Measurements from ENCODE around the gene HOXB1.

DNA sequence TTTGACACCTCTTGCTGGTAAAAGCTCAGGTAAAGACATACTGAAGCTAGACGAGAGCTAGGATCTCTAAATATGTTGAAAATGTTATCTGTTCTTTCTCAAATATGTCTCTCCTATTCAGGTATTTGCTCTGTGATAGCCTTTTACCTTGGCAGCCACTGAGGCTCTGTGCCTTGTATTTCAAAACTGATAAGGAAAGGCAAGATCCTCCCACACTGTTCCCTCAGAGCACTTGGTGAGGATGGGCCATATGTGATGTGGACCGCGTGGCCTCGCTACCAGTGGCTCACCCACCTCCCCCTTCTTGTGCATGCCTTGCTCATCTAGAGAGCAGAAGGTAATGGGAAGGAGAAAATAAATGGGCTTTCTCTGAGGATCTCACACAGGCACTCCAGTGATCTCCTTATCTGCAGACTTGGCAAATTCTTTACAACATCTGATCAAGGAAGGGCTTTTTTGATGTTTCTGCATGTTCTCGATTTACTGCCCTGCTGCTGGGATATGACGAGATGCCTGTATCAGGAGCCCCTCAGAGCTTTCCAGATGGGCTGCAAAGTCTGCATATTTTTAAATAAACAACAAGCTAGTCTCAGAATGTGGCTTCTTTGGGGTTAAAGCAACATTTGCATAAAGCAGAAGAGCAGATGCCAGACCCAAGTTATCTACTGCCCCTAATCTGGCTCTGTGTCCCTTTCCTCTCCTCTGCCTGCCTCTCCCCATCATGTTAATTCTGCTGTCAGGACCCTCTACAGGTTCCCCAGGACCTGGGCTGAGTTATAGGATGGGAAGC is 16.9 kb downstream of the HOXB1 start:
- TF ChIP-seq, protein P1, sequence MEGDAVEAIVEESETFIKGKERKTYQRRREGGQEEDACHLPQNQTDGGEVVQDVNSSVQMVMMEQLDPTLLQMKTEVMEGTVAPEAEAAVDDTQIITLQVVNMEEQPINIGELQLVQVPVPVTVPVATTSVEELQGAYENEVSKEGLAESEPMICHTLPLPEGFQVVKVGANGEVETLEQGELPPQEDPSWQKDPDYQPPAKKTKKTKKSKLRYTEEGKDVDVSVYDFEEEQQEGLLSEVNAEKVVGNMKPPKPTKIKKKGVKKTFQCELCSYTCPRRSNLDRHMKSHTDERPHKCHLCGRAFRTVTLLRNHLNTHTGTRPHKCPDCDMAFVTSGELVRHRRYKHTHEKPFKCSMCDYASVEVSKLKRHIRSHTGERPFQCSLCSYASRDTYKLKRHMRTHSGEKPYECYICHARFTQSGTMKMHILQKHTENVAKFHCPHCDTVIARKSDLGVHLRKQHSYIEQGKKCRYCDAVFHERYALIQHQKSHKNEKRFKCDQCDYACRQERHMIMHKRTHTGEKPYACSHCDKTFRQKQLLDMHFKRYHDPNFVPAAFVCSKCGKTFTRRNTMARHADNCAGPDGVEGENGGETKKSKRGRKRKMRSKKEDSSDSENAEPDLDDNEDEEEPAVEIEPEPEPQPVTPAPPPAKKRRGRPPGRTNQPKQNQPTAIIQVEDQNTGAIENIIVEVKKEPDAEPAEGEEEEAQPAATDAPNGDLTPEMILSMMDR (IDR thresholded peaks at IDR 0.05; ENCODE audit: low read length) = no peak
- TF ChIP-seq EZH2 (IDR thresholded peaks at IDR 0.05; ENCODE audit: borderline replicate concordance, low read length) = no peak
